Nephron (organoid): ENCODE measurements around the gene GPR137B.

Experiments used
- H3K27ac Mint-ChIP-seq, 3 experiments: 2 replicates each; pipeline ENCODE4 v1.8.0; 2020; ENCODE audit warnings: mixed read lengths in 3 of 3, mild to moderate bottlenecking in 2 of 3, moderate library complexity in 1 of 3
- H3K27me3 Mint-ChIP-seq: 2 replicates; pipeline ENCODE4 v1.8.0; 2021; ENCODE audit warnings: low read depth, mild to moderate bottlenecking, moderate library complexity, mixed read lengths
- H3K36me3 Mint-ChIP-seq: 2 replicates; pipeline ENCODE4 v1.8.0; 2020; ENCODE audit warnings: low read depth, mixed read lengths
- H3K4me1 Mint-ChIP-seq: 2 replicates; pipeline ENCODE4 v1.8.0; 2020; ENCODE audit warnings: mixed read lengths
- H3K4me3 Mint-ChIP-seq, 3 experiments: 2 replicates each; pipeline ENCODE4 v1.8.0; 2020; ENCODE audit warnings: mild to moderate bottlenecking in 3 of 3, mixed read lengths in 3 of 3, moderate library complexity in 2 of 3
- H3K9me3 Mint-ChIP-seq: 2 replicates; pipeline ENCODE4 v1.8.0; 2020; ENCODE audit warnings: mixed read lengths
- TF ChIP-seq, protein P1 (sequence below), 3 experiments: fragments of 200-600 bp; sonication (generic); IDR thresholded peaks; one replicate each; pipeline ENCODE4 v1.5.0; 2021; ENCODE audit warnings: antibody characterized with exemption in 3 of 3; ENCODE audit not compliant: unreplicated experiment in 3 of 3

The GPR137B gene

DNA sequence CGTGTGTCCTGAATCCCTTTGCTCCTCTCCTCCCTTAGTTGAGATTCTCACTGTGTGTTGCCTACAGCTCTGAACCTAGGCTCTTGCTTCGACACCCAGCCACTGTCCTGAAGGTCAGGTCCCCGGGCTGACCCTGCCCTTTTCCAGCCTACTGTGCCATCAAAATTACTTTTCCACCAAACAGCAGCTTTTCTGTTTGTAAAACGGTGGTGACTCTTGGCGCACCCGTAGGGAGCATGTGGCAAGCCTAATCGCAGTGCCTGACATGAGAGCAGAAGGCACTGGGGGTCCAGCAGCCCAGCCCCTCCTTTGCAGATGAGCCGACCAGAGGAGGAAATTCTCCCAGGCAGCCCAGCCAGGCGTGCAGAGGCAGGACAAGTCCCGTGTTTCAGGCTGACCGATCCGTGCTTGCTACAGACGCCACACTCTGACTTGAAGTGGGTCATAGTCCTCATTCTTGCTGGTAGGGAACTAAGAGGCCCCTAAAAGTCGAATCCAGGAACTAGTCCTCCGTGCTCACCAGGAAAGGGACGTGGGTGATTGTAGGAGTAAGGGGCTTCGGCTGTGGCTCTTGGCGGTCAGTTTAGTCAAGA lies 6.8 kb downstream of the GPR137B start:
- Mint-ChIP-seq H3K36me3 (peaks cover 5% of the 10 kb centered on the region), H3K4me1 (peaks cover 21% of the 10 kb centered on the region), H3K27ac (peak overlapping the region; percentile 71 to 97 (median 92)), H3K4me3 (peak overlapping the region in 1 of 3 experiments; percentile 68), H3K9me3 (no peaks in the 10 kb centered on the region), H3K27me3 (peaks cover 25% of the 10 kb centered on the region)
- TF ChIP-seq, protein P1, sequence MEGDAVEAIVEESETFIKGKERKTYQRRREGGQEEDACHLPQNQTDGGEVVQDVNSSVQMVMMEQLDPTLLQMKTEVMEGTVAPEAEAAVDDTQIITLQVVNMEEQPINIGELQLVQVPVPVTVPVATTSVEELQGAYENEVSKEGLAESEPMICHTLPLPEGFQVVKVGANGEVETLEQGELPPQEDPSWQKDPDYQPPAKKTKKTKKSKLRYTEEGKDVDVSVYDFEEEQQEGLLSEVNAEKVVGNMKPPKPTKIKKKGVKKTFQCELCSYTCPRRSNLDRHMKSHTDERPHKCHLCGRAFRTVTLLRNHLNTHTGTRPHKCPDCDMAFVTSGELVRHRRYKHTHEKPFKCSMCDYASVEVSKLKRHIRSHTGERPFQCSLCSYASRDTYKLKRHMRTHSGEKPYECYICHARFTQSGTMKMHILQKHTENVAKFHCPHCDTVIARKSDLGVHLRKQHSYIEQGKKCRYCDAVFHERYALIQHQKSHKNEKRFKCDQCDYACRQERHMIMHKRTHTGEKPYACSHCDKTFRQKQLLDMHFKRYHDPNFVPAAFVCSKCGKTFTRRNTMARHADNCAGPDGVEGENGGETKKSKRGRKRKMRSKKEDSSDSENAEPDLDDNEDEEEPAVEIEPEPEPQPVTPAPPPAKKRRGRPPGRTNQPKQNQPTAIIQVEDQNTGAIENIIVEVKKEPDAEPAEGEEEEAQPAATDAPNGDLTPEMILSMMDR (IDR thresholded peaks at IDR 0.05; ENCODE audit: unreplicated experiment in 3 of 3): no peak

DNA sequence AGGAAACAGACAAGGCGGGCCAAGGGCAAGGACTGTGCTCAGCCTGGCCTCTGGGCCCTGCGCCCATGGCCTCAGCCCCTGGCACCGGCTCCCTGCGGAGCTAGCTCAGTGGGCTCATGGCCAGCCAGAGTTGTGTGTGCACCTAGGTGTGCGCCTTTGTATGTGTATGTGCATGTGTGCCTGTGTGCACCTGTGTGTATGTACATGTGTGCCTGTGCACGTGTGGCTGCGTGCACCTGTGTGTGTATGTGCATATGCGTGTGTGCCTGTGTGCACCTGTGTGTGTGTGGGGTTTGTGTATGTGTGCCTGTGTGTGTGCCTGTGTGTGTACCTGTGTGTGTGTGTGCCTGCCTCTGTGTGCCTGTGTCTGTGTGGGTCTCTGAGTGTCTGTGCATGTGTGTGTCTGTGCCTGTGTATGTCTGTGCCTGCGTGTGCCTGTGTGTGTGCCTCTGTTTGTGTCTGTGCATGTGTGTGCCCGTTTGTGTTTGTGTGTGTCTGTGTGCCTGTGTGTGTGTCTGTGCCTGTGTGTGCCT lies 7.4 kb downstream of the GPR137B start:
- Mint-ChIP-seq H3K4me1 (peaks cover 15% of the 10 kb centered on the region), H3K36me3 (peaks cover 5% of the 10 kb centered on the region), H3K27ac (peak overlapping the region; percentile 71 to 97 (median 92)), H3K9me3 (no peaks in the 10 kb centered on the region), H3K4me3 (no peak overlapping the region), H3K27me3 (peaks cover 21% of the 10 kb centered on the region)
- TF ChIP-seq, protein P1 (IDR thresholded peaks at IDR 0.05; ENCODE audit: unreplicated experiment in 3 of 3): no peak

DNA sequence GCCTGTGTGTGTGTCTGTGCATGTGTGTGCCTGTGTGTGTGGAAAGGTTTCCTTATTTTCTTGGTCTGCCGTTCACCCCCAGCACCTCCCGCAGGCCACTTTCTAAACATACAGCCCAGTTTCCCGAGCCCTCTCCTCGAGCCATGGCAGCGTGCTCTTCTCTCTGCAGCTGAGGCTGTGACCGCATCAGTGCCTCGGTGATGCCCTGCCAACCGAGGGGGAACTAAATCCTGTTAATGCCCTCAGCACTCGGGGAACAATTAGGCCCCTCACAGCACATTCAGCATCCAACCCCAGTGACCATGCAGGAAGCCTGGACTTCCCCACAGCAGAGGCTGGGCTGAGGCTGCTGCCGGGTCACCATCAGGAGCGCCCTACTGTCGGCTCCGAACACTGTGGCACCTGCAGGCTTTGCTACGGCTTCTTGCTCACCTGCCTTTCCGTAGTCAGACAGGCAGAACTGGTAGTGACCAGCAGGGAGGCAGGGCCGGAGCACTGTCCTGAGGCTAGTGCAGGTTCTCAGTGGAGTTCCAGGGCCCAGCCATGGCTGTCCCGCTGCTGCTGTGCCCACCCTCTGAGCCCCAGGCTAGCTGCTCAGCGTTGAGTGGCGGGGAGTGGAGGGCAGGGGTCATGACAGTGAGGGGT lies 8.1 kb downstream of the GPR137B start:
- Mint-ChIP-seq H3K9me3 (no peaks in the 10 kb centered on the region), H3K36me3 (peaks cover 5% of the 10 kb centered on the region), H3K27me3 (peaks cover 19% of the 10 kb centered on the region)

DNA sequence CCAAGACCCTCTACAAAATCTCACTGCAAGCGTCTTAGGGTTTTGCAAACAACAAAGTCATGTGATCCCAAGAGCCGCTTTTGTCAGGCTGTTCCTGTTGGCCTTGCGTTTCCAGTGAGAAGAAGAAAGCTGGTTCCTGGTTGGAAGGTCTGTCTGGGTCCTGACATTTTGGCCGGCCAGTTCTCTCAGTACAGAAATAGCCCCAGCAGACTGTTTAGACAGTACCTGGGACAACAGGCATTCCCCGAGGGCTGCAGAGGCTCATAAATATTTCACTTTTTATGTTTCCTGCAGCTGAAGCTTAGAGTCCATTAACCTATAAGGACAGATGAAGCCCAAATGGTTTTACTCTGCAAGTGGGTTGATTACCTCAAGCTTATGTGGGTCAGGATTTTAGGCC lies 8.6 kb downstream of the GPR137B start:
- Mint-ChIP-seq H3K4me3 (no peak overlapping the region), H3K27ac (peak overlapping the region in 2 of 3 experiments; percentile 42 to 97), H3K4me1 (peaks cover 12% of the 10 kb centered on the region), H3K9me3 (no peaks in the 10 kb centered on the region), H3K36me3 (peaks cover 3% of the 10 kb centered on the region), H3K27me3 (peaks cover 17% of the 10 kb centered on the region)
- TF ChIP-seq, protein P1 (IDR thresholded peaks at IDR 0.05; ENCODE audit: unreplicated experiment in 3 of 3): no peak

More for the DNA sequence above, 8.1 kb downstream of the GPR137B start:
- TF ChIP-seq, protein P1 (IDR thresholded peaks at IDR 0.05; ENCODE audit: unreplicated experiment in 3 of 3): no peak
- peaks cover 12% of the 10 kb centered on the region for H3K4me1 Mint-ChIP-seq
- H3K27ac Mint-ChIP-seq: peak overlapping the region; percentile 42 to 97 (median 71)
- peak overlapping the region in 1 of 3 experiments; percentile 34 for H3K4me3 Mint-ChIP-seq

DNA sequence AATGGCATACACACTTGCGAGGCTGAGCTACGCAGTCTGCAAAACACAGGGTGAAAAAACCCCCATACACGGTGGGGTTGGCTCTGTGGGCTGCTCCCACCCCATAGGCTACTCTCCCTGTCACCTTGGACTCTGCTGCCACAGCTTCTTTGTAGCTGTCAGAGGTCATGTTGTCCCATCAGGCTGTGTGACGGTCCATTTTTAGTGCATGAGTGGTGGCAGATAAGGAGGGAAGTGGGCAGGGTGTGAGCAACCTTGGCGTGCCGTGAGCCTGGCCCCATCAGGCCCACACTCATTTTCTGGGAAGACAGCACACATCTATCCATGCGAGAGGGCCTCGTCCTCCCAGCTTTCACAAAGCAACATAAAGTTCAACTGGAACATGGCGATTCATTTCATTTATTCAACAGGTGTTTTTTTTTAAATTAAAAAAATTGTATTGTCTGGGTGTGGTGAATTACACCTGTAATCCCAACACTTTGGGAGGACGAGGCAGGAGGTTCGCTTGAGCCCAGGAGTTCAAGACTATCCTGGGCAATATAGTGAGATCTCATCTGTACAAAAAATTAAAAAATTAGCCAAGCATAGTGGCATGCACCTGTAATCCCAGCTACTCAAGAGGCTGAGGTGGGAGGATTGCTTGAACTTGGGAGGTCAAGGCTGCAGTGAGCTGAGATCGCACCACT lies 9.5 kb downstream of the GPR137B start:
- H3K9me3 Mint-ChIP-seq: no peaks in the 10 kb centered on the region
- TF ChIP-seq, protein P1 (IDR thresholded peaks at IDR 0.05; ENCODE audit: unreplicated experiment in 3 of 3): no peak
- H3K4me1 Mint-ChIP-seq: peaks cover 12% of the 10 kb centered on the region
- H3K36me3 Mint-ChIP-seq: no peaks in the 10 kb centered on the region
- H3K4me3 Mint-ChIP-seq: no peak overlapping the region
- peaks cover 12% of the 10 kb centered on the region for H3K27me3 Mint-ChIP-seq
- H3K27ac Mint-ChIP-seq: no peak overlapping the region
